SIG-M5 (cell line): ENCODE data around the gene HOXA5.

Experiments used
- DNase-seq: peaks from one replicate; lab custom pipeline; 2025; lab: John Stamatoyannopoulos, UW

HOXA5 gene

DNA sequence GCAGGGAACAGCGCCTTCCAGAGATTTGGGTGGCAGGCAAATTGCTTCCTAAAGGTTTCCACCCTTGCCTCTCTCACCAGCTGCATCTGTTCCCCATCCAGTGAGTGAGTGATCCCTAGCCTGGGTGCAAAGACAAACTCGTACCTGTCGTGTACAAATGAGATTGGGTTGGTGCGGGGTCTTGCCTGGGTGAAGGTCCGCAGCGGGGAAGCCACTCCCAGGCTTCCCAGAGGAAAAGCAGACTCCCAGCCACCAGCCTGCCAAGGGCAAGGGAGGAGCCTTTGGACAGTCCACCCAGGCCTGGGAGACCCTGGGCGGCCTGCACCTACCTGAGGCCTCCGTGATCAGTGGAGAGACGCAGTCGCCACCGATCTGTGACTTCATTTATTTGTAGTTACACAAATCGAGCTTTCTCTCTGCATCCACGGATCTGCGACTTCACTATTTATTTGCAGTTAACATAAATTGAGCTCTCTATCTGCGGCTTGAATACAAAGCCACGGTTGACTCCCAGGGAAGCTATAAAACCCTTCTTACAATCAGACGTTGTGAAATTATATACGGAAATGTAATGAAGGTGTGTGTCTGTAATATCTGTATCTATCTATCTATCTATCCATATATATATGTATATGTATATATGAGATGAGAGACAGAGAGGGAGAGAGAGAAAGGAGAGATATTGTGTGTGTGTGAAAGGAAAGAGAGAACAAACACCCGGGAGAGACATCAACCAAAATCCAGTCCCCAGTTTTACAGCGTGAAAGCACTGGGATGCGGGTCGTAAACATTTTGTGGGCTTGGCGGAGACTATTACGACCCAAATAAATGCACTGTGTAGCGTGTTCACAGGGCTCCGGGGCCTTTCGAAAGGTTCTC is 16.0 kb upstream of the HOXA5 start:
- no peak for DNase-seq

GRCh38 chr7:27158436-27159265 is 15.2 kb upstream of the HOXA5 start:
- DNase-seq = no peak

- no peak for DNase-seq
These were observed 14.4 kb upstream of the HOXA5 start for GRCh38 chr7:27157702-27158431.

DNA sequence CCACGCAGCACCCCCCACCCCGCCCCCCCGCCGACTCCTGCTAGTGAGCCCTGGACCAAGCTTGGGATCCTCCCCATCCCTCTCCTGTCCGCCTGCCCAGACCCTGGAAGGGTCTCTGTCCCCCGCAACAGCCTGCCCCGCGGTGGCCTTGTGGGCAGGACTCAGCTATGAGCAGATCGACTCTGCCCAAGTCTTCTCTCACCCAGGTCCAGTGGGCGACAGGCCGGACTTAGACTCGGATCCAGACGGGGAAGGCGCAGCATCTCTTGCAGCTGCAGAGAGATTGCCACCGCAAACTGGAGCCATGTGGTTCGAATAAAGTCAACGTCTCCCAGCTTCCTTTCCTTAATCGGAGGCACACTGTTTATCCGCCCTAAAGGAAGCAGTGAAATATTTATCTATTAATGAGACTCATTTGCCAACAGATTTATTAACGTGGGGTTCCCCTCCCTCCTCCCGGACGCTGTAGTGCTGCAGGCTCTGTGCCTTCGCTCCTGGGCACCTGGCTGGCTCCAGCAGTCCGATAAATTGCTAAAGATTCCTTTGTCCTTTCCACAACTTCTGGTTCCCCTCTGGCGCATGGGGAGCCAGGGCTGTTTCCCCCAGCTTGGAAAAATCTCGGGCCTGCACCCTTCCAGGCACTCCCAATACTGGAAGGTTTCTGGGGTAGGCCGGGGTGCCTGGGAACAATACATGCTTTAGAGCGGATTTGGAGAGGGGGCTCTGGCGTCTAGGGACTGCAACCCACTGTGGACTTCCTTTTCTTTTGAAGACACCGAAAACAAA is 13.6 kb upstream of the HOXA5 start:
- no peak for DNase-seq

GRCh38 chr7:27156508-27156898 is 13.0 kb upstream of the HOXA5 start, which contains the start of gene HOXA7:
Gene HOXA7 (minus strand): TSS chr7:27156675. CDS start chr7:27156545, 130 bp downstream.
- no peak for DNase-seq

- DNase-seq = no peak
These were observed 12.5 kb upstream of the HOXA5 start for GRCh38 chr7:27155816-27156507.

GRCh38 chr7:27154901-27155815 is 11.7 kb upstream of the HOXA5 start:
- no peak for DNase-seq

GRCh38 chr7:27154369-27154768 is 10.9 kb upstream of the HOXA5 start:
- no peak for DNase-seq

GRCh38 chr7:27153526-27153925 is 10.0 kb upstream of the HOXA5 start:
- no peak for DNase-seq

DNA sequence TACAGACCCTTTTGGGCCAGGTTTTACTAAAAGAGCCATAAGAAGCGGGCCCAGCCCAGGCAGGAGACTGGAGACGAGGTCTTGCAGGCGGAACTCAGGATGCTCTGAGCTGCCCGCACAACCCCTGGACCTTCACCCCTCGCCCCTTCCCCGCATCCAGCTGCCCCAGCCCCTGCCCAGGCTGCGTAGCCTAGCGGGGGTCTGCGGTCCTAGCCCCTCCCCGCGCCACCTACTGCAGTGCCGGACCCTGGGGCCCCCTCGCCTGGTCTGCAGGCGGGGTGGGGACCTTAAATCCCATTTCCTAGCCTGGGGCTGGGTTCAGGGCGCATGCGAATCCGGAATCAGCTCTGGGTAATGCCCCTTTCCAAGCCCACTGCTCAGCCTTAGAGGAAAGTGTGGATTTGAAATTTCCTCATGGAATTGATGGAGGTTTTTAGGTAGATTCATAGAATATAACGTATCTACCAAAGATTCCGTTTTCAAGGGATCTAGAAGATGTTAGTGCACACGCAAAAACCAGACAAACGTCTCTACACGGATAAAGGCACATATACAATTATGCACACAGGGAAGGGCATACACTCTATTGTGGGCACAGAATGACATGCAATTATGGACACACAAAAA is 9.4 kb upstream of the HOXA5 start:
- DNase-seq = no peak

DNA sequence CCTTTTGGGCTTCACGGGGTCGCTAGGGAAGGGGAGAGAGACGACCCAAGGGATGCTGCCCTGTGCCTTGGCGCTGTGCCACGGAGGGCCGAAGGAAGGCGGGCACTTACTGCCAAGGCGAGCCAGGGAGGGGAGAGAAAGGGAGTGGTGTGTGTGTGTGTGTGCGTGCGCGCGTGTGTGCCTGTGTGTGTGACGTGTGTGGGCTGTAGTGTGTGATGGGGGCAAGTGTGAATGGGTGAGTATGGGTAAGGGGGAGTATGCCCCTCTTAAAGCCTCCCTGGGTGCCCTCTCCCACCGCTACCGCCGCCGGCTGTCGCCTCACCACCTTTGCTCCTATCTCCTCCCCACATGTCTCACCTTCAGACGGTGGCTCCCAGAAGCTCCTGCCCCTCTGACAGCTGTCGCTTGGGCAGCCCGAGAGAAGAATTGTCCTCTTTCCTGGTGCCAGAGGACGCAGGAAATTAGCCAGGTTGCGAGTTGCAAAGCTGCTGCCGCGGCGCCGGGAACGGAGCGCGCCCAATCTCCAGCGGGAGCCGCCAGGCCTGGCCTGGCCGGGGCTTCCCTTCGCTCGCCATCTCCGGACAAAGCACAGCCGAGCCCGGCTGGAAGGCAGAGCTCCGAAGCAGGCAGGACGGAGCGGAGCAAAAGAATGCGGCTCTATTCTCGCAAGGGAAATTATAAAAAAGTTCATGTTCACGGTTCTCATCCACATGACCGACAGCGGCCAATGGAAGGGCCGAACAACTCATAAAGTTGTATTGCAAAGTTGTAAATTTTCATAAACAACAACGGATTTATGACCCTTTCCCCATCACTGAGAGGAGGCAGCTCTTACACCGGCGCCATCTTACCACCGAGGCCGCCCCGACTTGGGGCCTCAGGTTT is 8.7 kb upstream of the HOXA5 start, which contains the start of gene HOXA3:
HOXA3 (minus strand) TSS at position 653 of the 885 bp plus-strand sequence. CDS start 41,943 bp downstream, outside the sequence.
- no peak for DNase-seq

DNA sequence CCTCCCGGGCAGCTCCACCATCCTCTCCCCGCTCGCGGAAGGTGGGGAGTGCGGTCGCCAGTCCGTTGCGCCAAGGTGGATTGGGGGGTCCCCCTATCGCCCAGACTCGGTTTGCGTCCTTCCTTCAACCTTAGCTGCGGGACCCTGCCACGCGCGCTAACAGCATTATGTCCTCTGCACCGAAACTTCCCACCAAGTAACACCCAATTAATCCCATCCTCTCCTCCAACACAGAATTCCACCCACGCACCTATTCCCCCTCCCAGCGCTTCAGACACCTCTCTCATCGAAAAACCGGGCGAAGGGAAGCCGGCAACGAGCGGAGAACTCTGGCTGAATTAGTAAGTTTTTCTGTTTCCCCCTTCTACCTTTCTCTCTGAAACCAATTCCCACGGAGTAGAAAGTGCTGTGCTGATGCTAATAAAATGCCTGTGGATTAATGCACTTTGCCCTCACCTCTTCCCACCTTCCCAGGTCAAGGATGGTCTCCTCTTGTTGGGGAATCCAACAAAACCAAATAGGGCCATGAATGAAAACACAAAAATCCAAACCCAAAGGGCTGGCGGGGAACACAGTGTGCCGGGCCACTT is 8.0 kb upstream of the HOXA5 start:
- DNase-seq = no peak

DNA sequence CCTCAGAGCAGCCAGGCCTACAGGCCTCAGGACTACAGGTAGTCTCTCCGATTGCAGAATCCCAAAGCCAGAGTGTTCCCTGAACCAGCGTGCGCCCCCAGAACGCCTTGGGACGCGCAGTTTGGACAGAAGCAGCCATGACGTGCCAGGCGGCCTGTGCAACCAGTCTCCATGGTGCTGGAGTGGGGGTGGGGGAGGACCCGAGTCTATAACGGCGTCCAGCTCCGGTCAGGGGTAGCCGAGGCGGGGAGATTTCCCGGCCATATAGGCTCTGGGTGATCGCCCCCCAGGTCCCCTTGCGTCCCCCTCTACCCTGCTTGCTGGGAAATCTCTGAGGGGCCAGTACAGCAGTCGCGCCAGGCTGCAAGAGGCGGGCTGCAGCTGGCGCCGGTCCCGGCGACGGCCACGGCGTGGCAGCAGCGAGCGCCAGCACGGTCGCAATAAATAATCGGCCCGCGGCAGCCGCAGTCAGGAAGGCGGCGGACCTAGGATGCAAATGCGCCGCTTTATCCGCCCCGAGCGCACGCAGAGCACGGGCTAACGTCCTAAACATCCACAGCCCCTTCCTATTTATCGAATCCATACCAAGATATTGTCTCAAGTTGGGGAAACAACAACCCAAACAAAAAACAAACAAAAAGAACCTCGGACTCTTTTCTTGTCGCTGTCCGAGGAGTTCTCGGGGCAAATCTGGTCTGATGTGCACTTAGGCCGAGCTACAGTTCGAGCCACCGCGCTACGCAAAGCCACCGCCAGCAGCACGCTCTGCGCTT is 7.3 kb upstream of the HOXA5 start:
- DNase-seq = no peak

- no peak for DNase-seq
These were observed 6.5 kb upstream of the HOXA5 start for GRCh38 chr7:27149842-27150567.

- no peak for DNase-seq
These were observed 5.5 kb upstream of the HOXA5 start for GRCh38 chr7:27148756-27149641.
